WTC11 (cell line): ENCODE measurements around the gene RITA1. TPM values are rescaled to one million over a fixed set of nuclear protein-coding genes. Genes with fewer than 3 reads are reported as not detected.
"Not testable (repeated sequence)": the region's sequence is repeated elsewhere in the genome, so short reads cannot be mapped to it uniquely, and the experiment has no call there.

ENCODE experiments used
- ATAC-seq: fragments of 200-7000 bp; cut with Tn5 transposase; 2 replicates; pipeline ENCODE4 v1.10.0; 2021; ENCODE audit warnings: mild to moderate bottlenecking, moderate library complexity
- CTCF ChIA-PET: fragments of 300-600 bp; sonication (Branson Sonifier 250); formaldehyde crosslinking; loops from one replicate; lab custom pipeline; 2021; ENCODE audit warnings: antibody characterized with exemption; lab: Charles Lee
- POLR2A ChIA-PET: fragments of 350-600 bp; sonication (Branson Sonifier 250); formaldehyde crosslinking; loops from one replicate; lab custom pipeline; 2021; ENCODE audit warnings: antibody characterized with exemption; lab: Charles Lee
- DNase-seq: peaks from one replicate; pipeline ENCODE4 v3.0.0; 2021; ENCODE audit warnings: low spot score
- H3K27ac Mint-ChIP-seq: 2 replicates; pipeline ENCODE4 v1.8.0; 2021; ENCODE audit warnings: mixed read lengths
- H3K27me3 Mint-ChIP-seq: 2 replicates; pipeline ENCODE4 v1.8.0; 2021; ENCODE audit warnings: low read depth, mild to moderate bottlenecking, moderate library complexity, mixed read lengths
- H3K36me3 Mint-ChIP-seq: 2 replicates; pipeline ENCODE4 v1.8.0; 2021; ENCODE audit warnings: mixed read lengths
- H3K4me1 Mint-ChIP-seq: 2 replicates; pipeline ENCODE4 v1.8.0; 2022; ENCODE audit warnings: mixed read lengths
- H3K4me3 Mint-ChIP-seq: 2 replicates; pipeline ENCODE4 v1.8.0; 2021; ENCODE audit warnings: mild to moderate bottlenecking, moderate library complexity, mixed read lengths
- H3K9me3 Mint-ChIP-seq: 2 replicates; pipeline ENCODE4 v1.8.0; 2021; ENCODE audit warnings: mixed read lengths
- CDX4 ChIP-seq: fragments of 250-450 bp; sonication (Bioruptor Pico); IDR thresholded peaks from 2 replicates; pipeline ENCODE4 v1.9.0; 2021; ENCODE audit warnings: moderate library complexity, mild to moderate bottlenecking, inconsistent platforms, borderline replicate concordance
- CREM ChIP-seq: sonication (generic); formaldehyde crosslinking; IDR thresholded peaks from 2 replicates; pipeline ENCODE4 v1.8.1; 2022; ENCODE audit warnings: mild to moderate bottlenecking, missing genetic modification reagents, moderate library complexity
- CTCF ChIP-seq: fragments of 200-600 bp; IDR thresholded peaks from 2 replicates; pipeline ENCODE4 v1.8.0; 2022; ENCODE audit warnings: antibody characterized with exemption
- ERG ChIP-seq: fragments of 250-450 bp; sonication (Bioruptor Pico); IDR thresholded peaks from 2 replicates; pipeline ENCODE4 v1.8.0; 2021; ENCODE audit warnings: mild to moderate bottlenecking
- FOXJ3 ChIP-seq: sonication (generic); formaldehyde crosslinking; IDR thresholded peaks from 2 replicates; pipeline ENCODE4 v1.9.0; 2021; ENCODE audit warnings: missing genetic modification reagents, mild to moderate bottlenecking, borderline replicate concordance
- FOXK1 ChIP-seq: sonication (generic); formaldehyde crosslinking; IDR thresholded peaks from 2 replicates; pipeline ENCODE4 v1.8.0; 2022; ENCODE audit warnings: mild to moderate bottlenecking, moderate library complexity, missing genetic modification reagents
- FOXP4 ChIP-seq: sonication (generic); formaldehyde crosslinking; IDR thresholded peaks from 2 replicates; pipeline ENCODE4 v1.8.0; 2022; ENCODE audit warnings: mild to moderate bottlenecking, missing genetic modification reagents
- GTF2I ChIP-seq: fragments of 250-450 bp; sonication (Bioruptor Pico); conservative IDR thresholded peaks from 2 replicates; pipeline ENCODE4 v1.4.0; 2021; ENCODE audit warnings: mild to moderate bottlenecking
- HMGXB4 ChIP-seq: sonication (generic); formaldehyde crosslinking; IDR thresholded peaks from 2 replicates; pipeline ENCODE4 v1.8.1; 2023; ENCODE audit warnings: mild to moderate bottlenecking, moderate library complexity, missing genetic modification reagents
- NFYB ChIP-seq: sonication (generic); formaldehyde crosslinking; conservative IDR thresholded peaks from 2 replicates; pipeline ENCODE4 v1.8.0; 2022; ENCODE audit warnings: low read depth, missing genetic modification reagents
- PRRX2 ChIP-seq: fragments of 250-450 bp; sonication (Bioruptor Pico); IDR thresholded peaks from 2 replicates; pipeline ENCODE4 v1.8.0; 2021; ENCODE audit warnings: mild to moderate bottlenecking
- RELA ChIP-seq: sonication (generic); formaldehyde crosslinking; IDR thresholded peaks from 2 replicates; pipeline ENCODE4 v1.8.1; 2022; ENCODE audit warnings: missing genetic modification reagents, mild to moderate bottlenecking, borderline replicate concordance
- SOX15 ChIP-seq: fragments of 250-450 bp; sonication (Bioruptor Pico); IDR thresholded peaks from 2 replicates; pipeline ENCODE4 v1.9.0; 2021; ENCODE audit warnings: mild to moderate bottlenecking
- SP1 ChIP-seq: sonication (generic); formaldehyde crosslinking; conservative IDR thresholded peaks from 2 replicates; pipeline ENCODE4 v1.8.1; 2022; ENCODE audit warnings: missing genetic modification reagents
- TCF7 ChIP-seq: sonication (generic); formaldehyde crosslinking; IDR thresholded peaks from 2 replicates; pipeline ENCODE4 v1.8.0; 2022; ENCODE audit warnings: mild to moderate bottlenecking, low read depth, missing genetic modification reagents, moderate library complexity
- TEAD1 ChIP-seq: sonication (generic); formaldehyde crosslinking; IDR thresholded peaks from 2 replicates; pipeline ENCODE4 v1.8.0; 2022; ENCODE audit warnings: mild to moderate bottlenecking, missing genetic modification reagents
- ZNF121 ChIP-seq: sonication (generic); formaldehyde crosslinking; IDR thresholded peaks from 2 replicates; pipeline ENCODE4 v1.8.0; 2023; ENCODE audit warnings: missing genetic modification reagents
- ZNF219 ChIP-seq: sonication (generic); formaldehyde crosslinking; IDR thresholded peaks from 2 replicates; pipeline ENCODE4 v1.8.0; 2023; ENCODE audit warnings: missing genetic modification reagents, mild to moderate bottlenecking, borderline replicate concordance
- ZNF232 ChIP-seq: sonication (generic); formaldehyde crosslinking; IDR thresholded peaks from 2 replicates; pipeline ENCODE4 v1.8.0; 2022; ENCODE audit warnings: mild to moderate bottlenecking, missing genetic modification reagents
- ZNF263 ChIP-seq: sonication (generic); formaldehyde crosslinking; IDR thresholded peaks from 2 replicates; pipeline ENCODE4 v1.8.1; 2022; ENCODE audit warnings: low read depth, mild to moderate bottlenecking, moderate library complexity, missing genetic modification reagents
- ZNF416 ChIP-seq: fragments of 250-450 bp; sonication (Bioruptor Pico); IDR thresholded peaks from 2 replicates; pipeline ENCODE4 v1.9.0; 2021; ENCODE audit warnings: mild to moderate bottlenecking, inconsistent platforms
- total RNA-seq: library from RNA; stranded (reverse); gene quantifications from 3 replicates; pipeline ENCODE4 v1.2.3, GENCODE V29; 2021
- TF ChIP-seq, protein P1 (sequence below): fragments of 250-450 bp; sonication (Bioruptor Pico); IDR thresholded peaks from 2 replicates; pipeline ENCODE4 v1.9.0; 2021; ENCODE audit warnings: mild to moderate bottlenecking
- TF ChIP-seq, protein P2 (sequence below): sonication (generic); formaldehyde crosslinking; IDR thresholded peaks from 2 replicates; pipeline ENCODE4 v1.8.1; 2023; ENCODE audit warnings: mild to moderate bottlenecking, missing genetic modification reagents
- TF ChIP-seq, protein P3 (sequence below): sonication (generic); formaldehyde crosslinking; IDR thresholded peaks from 2 replicates; pipeline ENCODE4 v1.8.1; 2023; ENCODE audit warnings: mild to moderate bottlenecking, missing genetic modification reagents, moderate library complexity

RITA1 gene
- total RNA-seq, 1 experiment from 2014 or later, result 29.3 TPM

DNA sequence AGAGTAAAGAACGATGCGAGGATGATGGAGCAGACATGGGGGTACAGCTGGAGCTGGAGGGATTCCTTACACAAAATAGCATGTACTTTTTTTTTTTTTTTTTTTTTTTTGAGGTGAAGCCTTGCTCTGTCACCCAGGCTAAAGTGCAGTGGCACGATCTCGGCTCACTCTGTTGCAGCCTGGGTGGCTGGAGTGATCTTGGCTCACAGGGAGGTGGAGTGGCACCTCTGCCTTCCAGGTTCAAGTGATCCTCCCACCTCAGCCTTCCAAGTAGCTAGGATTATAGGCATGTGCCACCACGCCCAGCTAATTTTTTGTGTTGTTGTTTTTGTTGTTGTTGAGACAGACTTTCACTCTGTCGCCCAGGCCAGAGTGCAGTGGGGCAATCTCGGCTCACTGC lies 44.8 kb upstream of the RITA1 start (continued):
- TF ChIP-seq HMGXB4 (CRISPR knock-in tag) (no peak), TEAD1 (CRISPR knock-in tag) (no peak), CDX4 (CRISPR knock-in tag) (no peak), TCF7 (no peak), SOX15 (CRISPR knock-in tag) (no peak), FOXK1 (CRISPR knock-in tag) (no peak), CTCF (no peak)
- TF ChIP-seq, protein P1, sequence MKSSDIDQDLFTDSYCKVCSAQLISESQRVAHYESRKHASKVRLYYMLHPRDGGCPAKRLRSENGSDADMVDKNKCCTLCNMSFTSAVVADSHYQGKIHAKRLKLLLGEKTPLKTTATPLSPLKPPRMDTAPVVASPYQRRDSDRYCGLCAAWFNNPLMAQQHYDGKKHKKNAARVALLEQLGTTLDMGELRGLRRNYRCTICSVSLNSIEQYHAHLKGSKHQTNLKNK (CRISPR knock-in tag), result no peak
- TF ChIP-seq, all 79 proteins: peak for 0

- DNase-seq, H3K4me1 Mint-ChIP-seq, H3K4me3 Mint-ChIP-seq, H3K27ac Mint-ChIP-seq, H3K27me3 Mint-ChIP-seq, ATAC-seq, POLR2A ChIA-PET, H3K9me3 Mint-ChIP-seq, H3K36me3 Mint-ChIP-seq: not testable (repeated sequence)
- peak; percentile 54; the same call in 1 of the 2 replicates for TF ChIP-seq ZNF121 (CRISPR knock-in tag)
- CTCF ChIA-PET, result interaction anchor here (1.2 to 1.8 kb wide), 3 partner anchors 11 to 44 kb away, joined by 3 to 7 read pairs (median 6); no protein-coding TSS in a partner anchor
Measured at GRCh38 chr12:113141716-113142115, 43.8 kb upstream of the RITA1 start.

- peak; percentile 15; the same call in 1 of the 2 replicates for ATAC-seq
- Mint-ChIP-seq H3K36me3 (peaks cover 4% of the 10 kb centered on the region; the same call in 1 of the 2 replicates), H3K9me3 (peaks cover 4% of the 10 kb centered on the region), H3K4me3 (no peak overlapping the region), H3K27me3 (peaks cover 2% of the 10 kb centered on the region; the same call in 1 of the 2 replicates), H3K27ac (no peak overlapping the region), H3K4me1 (peaks cover 4% of the 10 kb centered on the region)
- POLR2A ChIA-PET, result no interaction called here
- DNase-seq, result no peak
- CTCF ChIA-PET, result interaction anchor here (1.2 to 2.0 kb wide), 3 partner anchors 11 to 45 kb away, joined by 3 to 8 read pairs (median 6); no protein-coding TSS in a partner anchor
- TF ChIP-seq ZNF263 (CRISPR knock-in tag) (no peak), ZNF219 (CRISPR knock-in tag) (no peak), CREM (CRISPR knock-in tag) (no peak), PRRX2 (no peak), FOXP4 (CRISPR knock-in tag) (no peak), SP1 (CRISPR knock-in tag) (no peak), GTF2I (CRISPR knock-in tag) (no peak), FOXJ3 (CRISPR knock-in tag) (no peak), ZNF416 (CRISPR knock-in tag) (no peak), ERG (CRISPR knock-in tag) (no peak), RELA (CRISPR knock-in tag) (no peak), NFYB (CRISPR knock-in tag) (no peak), ZNF232 (no peak), TCF7 (no peak)
- TF ChIP-seq, protein P2, sequence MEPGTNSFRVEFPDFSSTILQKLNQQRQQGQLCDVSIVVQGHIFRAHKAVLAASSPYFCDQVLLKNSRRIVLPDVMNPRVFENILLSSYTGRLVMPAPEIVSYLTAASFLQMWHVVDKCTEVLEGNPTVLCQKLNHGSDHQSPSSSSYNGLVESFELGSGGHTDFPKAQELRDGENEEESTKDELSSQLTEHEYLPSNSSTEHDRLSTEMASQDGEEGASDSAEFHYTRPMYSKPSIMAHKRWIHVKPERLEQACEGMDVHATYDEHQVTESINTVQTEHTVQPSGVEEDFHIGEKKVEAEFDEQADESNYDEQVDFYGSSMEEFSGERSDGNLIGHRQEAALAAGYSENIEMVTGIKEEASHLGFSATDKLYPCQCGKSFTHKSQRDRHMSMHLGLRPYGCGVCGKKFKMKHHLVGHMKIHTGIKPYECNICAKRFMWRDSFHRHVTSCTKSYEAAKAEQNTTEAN (CRISPR knock-in tag), result no peak
- TF ChIP-seq, protein P3, sequence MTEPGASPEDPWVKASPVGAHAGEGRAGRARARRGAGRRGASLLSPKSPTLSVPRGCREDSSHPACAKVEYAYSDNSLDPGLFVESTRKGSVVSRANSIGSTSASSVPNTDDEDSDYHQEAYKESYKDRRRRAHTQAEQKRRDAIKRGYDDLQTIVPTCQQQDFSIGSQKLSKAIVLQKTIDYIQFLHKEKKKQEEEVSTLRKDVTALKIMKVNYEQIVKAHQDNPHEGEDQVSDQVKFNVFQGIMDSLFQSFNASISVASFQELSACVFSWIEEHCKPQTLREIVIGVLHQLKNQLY, result no peak
Measured at GRCh38 chr12:113142173-113142885, 43.2 kb upstream of the RITA1 start.
